Type B pancreatic cell (in vitro differentiated cells): ENCODE data around the gene JAKMIP3. TPM values are rescaled to one million over a fixed set of nuclear protein-coding genes. Genes with fewer than 3 reads are reported as not detected.

ENCODE experiments used
- DNase-seq: peaks from one replicate; pipeline ENCODE4 v3.0.0; 2021; ENCODE audit warnings: mixed read lengths; ENCODE audit not compliant: unreplicated experiment; ENCODE audit errors: extremely low spot score
- H3K27ac Mint-ChIP-seq: 2 replicates; pipeline ENCODE4 v1.8.0; 2021; ENCODE audit warnings: mild to moderate bottlenecking, mixed read lengths
- H3K27me3 Mint-ChIP-seq: 2 replicates; pipeline ENCODE4 v1.8.0; 2021; ENCODE audit warnings: mixed read lengths
- H3K36me3 Mint-ChIP-seq: 2 replicates; pipeline ENCODE4 v1.8.0; 2021; ENCODE audit warnings: mixed read lengths
- H3K4me1 Mint-ChIP-seq: one replicate; pipeline ENCODE4 v1.8.0; 2021; ENCODE audit warnings: mixed read lengths; ENCODE audit not compliant: unreplicated experiment
- H3K4me3 Mint-ChIP-seq: 2 replicates; pipeline ENCODE4 v1.8.0; 2021; ENCODE audit warnings: mild to moderate bottlenecking, mixed read lengths
- H3K9me3 Mint-ChIP-seq: 2 replicates; pipeline ENCODE4 v1.8.0; 2021; ENCODE audit warnings: mixed read lengths
- CTCF ChIP-seq: fragments of 200-600 bp; sonication (generic); conservative IDR thresholded peaks from 2 replicates; pipeline ENCODE4 v1.5.0; 2021; ENCODE audit warnings: antibody characterized with exemption, mild to moderate bottlenecking
- total RNA-seq: library from RNA; stranded (reverse); gene quantifications from 2 replicates; pipeline ENCODE4 v1.2.1, GENCODE V29; 2021; ENCODE audit warnings: low replicate concordance

Gene JAKMIP3
- total RNA-seq, 1 donor from 2014 or later, result 0.19 TPM

GRCh38 chr10:132036887-132037675 is 28.7 kb upstream of the JAKMIP3 start:
- peak overlapping the region; percentile 76 for H3K4me3 Mint-ChIP-seq
- peak overlapping the region; percentile 27 for H3K27ac Mint-ChIP-seq
- no peak for TF ChIP-seq CTCF
- H3K36me3 Mint-ChIP-seq, result no peaks in the 10 kb centered on the region
- peaks cover 6% of the 10 kb centered on the region for H3K4me1 Mint-ChIP-seq
- H3K9me3 Mint-ChIP-seq, result no peaks in the 10 kb centered on the region
- peaks cover 93% of the 10 kb centered on the region for H3K27me3 Mint-ChIP-seq
- DNase-seq, result no peak

- Mint-ChIP-seq H3K36me3 (no peaks in the 10 kb centered on the region), H3K9me3 (no peaks in the 10 kb centered on the region), H3K4me3 (peak overlapping the region; percentile 76), H3K27ac (no peak overlapping the region), H3K4me1 (peaks cover 6% of the 10 kb centered on the region), H3K27me3 (peaks cover 93% of the 10 kb centered on the region)
- TF ChIP-seq CTCF, result no peak
- no peak for DNase-seq
Observed at GRCh38 chr10:132037676-132037975, 28.1 kb upstream of the JAKMIP3 start.

GRCh38 chr10:132039371-132039770 is 26.4 kb upstream of the JAKMIP3 start:
- H3K4me3 Mint-ChIP-seq, result no peak overlapping the region
- DNase-seq, result no peak
- no peak for TF ChIP-seq CTCF
- H3K36me3 Mint-ChIP-seq, result no peaks in the 10 kb centered on the region
- H3K27me3 Mint-ChIP-seq, result peaks cover 92% of the 10 kb centered on the region
- H3K4me1 Mint-ChIP-seq, result peaks cover 6% of the 10 kb centered on the region
- no peak overlapping the region for H3K27ac Mint-ChIP-seq
- no peaks in the 10 kb centered on the region for H3K9me3 Mint-ChIP-seq

- Mint-ChIP-seq H3K27me3 (peaks cover 90% of the 10 kb centered on the region), H3K36me3 (no peaks in the 10 kb centered on the region), H3K9me3 (no peaks in the 10 kb centered on the region), H3K27ac (no peak overlapping the region), H3K4me3 (no peak overlapping the region), H3K4me1 (peaks cover 6% of the 10 kb centered on the region)
- DNase-seq, result no peak
- TF ChIP-seq CTCF, result no peak
Observed at GRCh38 chr10:132040046-132040445, 25.7 kb upstream of the JAKMIP3 start.

- no peak overlapping the region for H3K27ac Mint-ChIP-seq
- no peak overlapping the region for H3K4me3 Mint-ChIP-seq
- peaks cover 6% of the 10 kb centered on the region for H3K4me1 Mint-ChIP-seq
- peaks cover 84% of the 10 kb centered on the region for H3K27me3 Mint-ChIP-seq
- no peak for TF ChIP-seq CTCF
- DNase-seq, result no peak
- H3K9me3 Mint-ChIP-seq, result no peaks in the 10 kb centered on the region
- H3K36me3 Mint-ChIP-seq, result no peaks in the 10 kb centered on the region
Observed at GRCh38 chr10:132041340-132041739, 24.4 kb upstream of the JAKMIP3 start.
